Activated B cell treated with CpG ODN at 0.5 μM for 24 hours (primary cell): ENCODE measurements around the gene AMIGO2. TPM values are rescaled to one million over a fixed set of nuclear protein-coding genes. Genes with fewer than 3 reads are reported as not detected.

Experiments used
- ATAC-seq: fragments of 200-7000 bp; cut with Tn5 transposase; one replicate; pipeline ENCODE4 v1.10.0; 2021; ENCODE audit warnings: low read depth, mild to moderate bottlenecking, moderate library complexity
- CTCF ChIA-PET: fragments of 350-600 bp; sonication (Branson Sonifier 250); formaldehyde crosslinking; loops from one replicate; lab custom pipeline; 2021; ENCODE audit warnings: antibody characterized with exemption; lab: Charles Lee
- POLR2A ChIA-PET: fragments of 350-600 bp; sonication (Branson Sonifier 250); formaldehyde crosslinking; loops from one replicate; lab custom pipeline; 2021; ENCODE audit warnings: antibody characterized with exemption; lab: Charles Lee
- DNase-seq: peaks from one replicate; pipeline ENCODE4 v3.0.0; 2022
- H3K27ac Mint-ChIP-seq: one replicate; pipeline ENCODE4 v1.8.0; 2020; ENCODE audit warnings: mixed read lengths
- H3K27me3 Mint-ChIP-seq: one replicate; pipeline ENCODE4 v1.8.0; 2021; ENCODE audit warnings: mixed read lengths
- H3K36me3 Mint-ChIP-seq: one replicate; pipeline ENCODE4 v1.8.0; 2021; ENCODE audit warnings: low read depth, mixed read lengths
- H3K4me1 Mint-ChIP-seq: one replicate; pipeline ENCODE4 v1.8.0; 2021; ENCODE audit warnings: mixed read lengths
- H3K4me3 Mint-ChIP-seq: one replicate; pipeline ENCODE4 v1.8.0; 2020; ENCODE audit warnings: mild to moderate bottlenecking, mixed read lengths
- H3K9me3 Mint-ChIP-seq: one replicate; pipeline ENCODE4 v1.8.0; 2020; ENCODE audit warnings: mixed read lengths
- intact Hi-C: fragments of 100-400 bp; cut with micrococcal nuclease; formaldehyde crosslinking; loops from one replicate; pipeline ENCODE4 v1.15.1; 2024
- total RNA-seq: library from RNA; stranded (reverse); gene quantifications from 2 replicates; pipeline ENCODE4 v1.2.3, GENCODE V29; 2022
- TF ChIP-seq, protein P1 (sequence below): fragments of 200-600 bp; IDR thresholded peaks from one replicate; pipeline ENCODE4 v1.8.0; 2022; ENCODE audit warnings: antibody characterized with exemption, mild to moderate bottlenecking

The AMIGO2 gene
- total RNA-seq, 1 donor from 2014 or later, result 14.1 TPM

DNA sequence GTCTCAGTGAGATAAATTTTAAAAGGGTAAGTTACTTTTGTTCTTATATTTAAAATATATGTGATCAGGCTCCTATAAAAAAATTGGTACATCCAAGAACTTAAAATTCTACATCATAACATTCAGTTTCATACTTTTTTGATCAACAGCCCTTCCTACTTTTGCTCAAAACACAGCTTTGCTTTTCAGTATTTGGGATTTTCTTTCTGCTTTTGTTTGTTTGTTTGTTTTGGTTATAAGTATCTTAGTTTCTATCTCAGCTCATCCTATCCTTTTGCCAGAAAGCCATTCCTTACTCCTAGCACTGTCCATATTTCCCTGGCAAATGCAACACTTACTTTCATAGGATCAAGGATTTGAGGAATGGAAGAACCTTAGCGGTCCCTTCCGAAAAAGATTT, 5.0 kb downstream of the AMIGO2 start:
- DNase-seq (no peak), ATAC-seq (no peak)
- Mint-ChIP-seq H3K36me3 (peaks cover 11% of the 10 kb centered on the region), H3K4me3 (no peak overlapping the region), H3K9me3 (no peaks in the 10 kb centered on the region), H3K27me3 (no peaks in the 10 kb centered on the region), H3K27ac (no peak overlapping the region), H3K4me1 (peaks cover 29% of the 10 kb centered on the region)
- CTCF ChIA-PET, result interaction anchor here (2.4 kb wide), 1 partner anchor 43 kb away, joined by 7 read pairs; no protein-coding TSS in a partner anchor
- intact Hi-C loops, result loop anchor here (5.0 to 10.0 kb wide), 2 partner anchors 633 to 890 kb away; partner anchors contain the start of genes RPAP3 and TMEM106C
- POLR2A ChIA-PET, result no interaction called here
- TF ChIP-seq, protein P1, sequence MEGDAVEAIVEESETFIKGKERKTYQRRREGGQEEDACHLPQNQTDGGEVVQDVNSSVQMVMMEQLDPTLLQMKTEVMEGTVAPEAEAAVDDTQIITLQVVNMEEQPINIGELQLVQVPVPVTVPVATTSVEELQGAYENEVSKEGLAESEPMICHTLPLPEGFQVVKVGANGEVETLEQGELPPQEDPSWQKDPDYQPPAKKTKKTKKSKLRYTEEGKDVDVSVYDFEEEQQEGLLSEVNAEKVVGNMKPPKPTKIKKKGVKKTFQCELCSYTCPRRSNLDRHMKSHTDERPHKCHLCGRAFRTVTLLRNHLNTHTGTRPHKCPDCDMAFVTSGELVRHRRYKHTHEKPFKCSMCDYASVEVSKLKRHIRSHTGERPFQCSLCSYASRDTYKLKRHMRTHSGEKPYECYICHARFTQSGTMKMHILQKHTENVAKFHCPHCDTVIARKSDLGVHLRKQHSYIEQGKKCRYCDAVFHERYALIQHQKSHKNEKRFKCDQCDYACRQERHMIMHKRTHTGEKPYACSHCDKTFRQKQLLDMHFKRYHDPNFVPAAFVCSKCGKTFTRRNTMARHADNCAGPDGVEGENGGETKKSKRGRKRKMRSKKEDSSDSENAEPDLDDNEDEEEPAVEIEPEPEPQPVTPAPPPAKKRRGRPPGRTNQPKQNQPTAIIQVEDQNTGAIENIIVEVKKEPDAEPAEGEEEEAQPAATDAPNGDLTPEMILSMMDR, result no peak

DNA sequence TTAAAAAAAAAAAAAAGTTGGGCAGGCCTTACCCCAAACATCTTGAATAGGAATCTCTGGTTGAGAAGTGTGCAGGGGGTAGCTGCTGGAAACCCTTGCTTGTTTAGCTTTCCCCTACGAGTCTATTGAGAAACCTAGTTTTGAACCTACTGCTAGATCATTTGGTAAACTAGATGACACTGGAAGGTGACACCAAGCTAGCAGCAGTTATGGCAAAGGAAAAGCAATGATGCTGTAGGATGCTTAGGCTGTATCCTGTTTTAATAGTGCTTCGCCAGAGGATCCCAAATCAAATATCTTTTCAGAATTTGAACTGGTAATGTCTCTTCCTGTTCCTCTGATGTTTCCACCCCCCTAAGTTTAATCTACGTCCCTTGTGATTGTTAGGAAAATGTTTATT, 5.8 kb downstream of the AMIGO2 start:
- ChIA-PET CTCF (interaction anchor here (2.4 kb wide), 1 partner anchor 42 kb away, joined by 7 read pairs; no protein-coding TSS in a partner anchor), POLR2A (no interaction called here)
- Mint-ChIP-seq H3K36me3 (peaks cover 6% of the 10 kb centered on the region), H3K4me1 (peaks cover 24% of the 10 kb centered on the region), H3K4me3 (no peak overlapping the region), H3K9me3 (no peaks in the 10 kb centered on the region), H3K27me3 (no peaks in the 10 kb centered on the region), H3K27ac (no peak overlapping the region)
- intact Hi-C loops, result loop anchor here (10.0 kb wide), 1 partner anchor 891 kb away; the partner anchor contains the start of gene TMEM106C
- ATAC-seq (no peak), DNase-seq (no peak)
- TF ChIP-seq, protein P1, result no peak

- ChIA-PET CTCF (interaction anchor here (0.5 to 4.0 kb wide), 10 partner anchors 10 to 615 kb away, joined by 3 to 23 read pairs (median 4); partner anchors contain the start of genes AMIGO2 and PCED1B), POLR2A (interaction anchor here (0.6 to 1.2 kb wide), 2 partner anchors 241 to 327 kb away, joined by 3 to 4 read pairs; no protein-coding TSS in a partner anchor)
- H3K27ac Mint-ChIP-seq, result no peak overlapping the region
- H3K4me1 Mint-ChIP-seq, result no peaks in the 10 kb centered on the region
- no peaks in the 10 kb centered on the region for H3K36me3 Mint-ChIP-seq
- H3K4me3 Mint-ChIP-seq, result no peak overlapping the region
- no peaks in the 10 kb centered on the region for H3K27me3 Mint-ChIP-seq
- no peaks in the 10 kb centered on the region for H3K9me3 Mint-ChIP-seq
- intact Hi-C loops, result loop anchor here (1.0 to 10.0 kb wide), 2 partner anchors 9 to 893 kb away; partner anchors contain the start of gene TMEM106C
- DNase-seq, result no peak
- TF ChIP-seq, protein P1, result no peak
- ATAC-seq, result no peak
Measured at GRCh38 chr12:47071241-47071852, 8.4 kb downstream of the AMIGO2 start.

DNA sequence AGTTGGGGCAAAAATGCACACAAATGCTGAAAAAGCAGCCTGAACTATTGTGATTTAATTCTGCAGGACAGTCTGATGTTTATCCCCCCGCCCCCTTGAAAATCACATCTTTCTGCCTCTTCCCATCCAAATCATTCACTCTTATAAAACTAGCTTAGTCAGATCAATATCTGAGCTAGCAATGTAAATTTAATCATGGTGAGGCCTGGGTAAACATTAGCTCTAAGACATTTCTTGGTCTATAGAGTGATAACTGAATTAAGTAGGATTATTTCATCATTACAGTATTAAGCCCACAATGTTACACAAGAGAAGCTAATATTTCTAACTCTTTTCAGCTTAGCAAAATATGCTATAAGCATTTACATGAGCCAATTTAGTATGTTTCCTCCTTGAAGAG, 9.4 kb downstream of the AMIGO2 start:
- Mint-ChIP-seq H3K9me3 (no peaks in the 10 kb centered on the region), H3K36me3 (no peaks in the 10 kb centered on the region), H3K4me1 (no peaks in the 10 kb centered on the region), H3K27ac (no peak overlapping the region), H3K4me3 (no peak overlapping the region), H3K27me3 (no peaks in the 10 kb centered on the region)
- intact Hi-C loops, result loop anchor here (10.0 kb wide), 1 partner anchor 894 kb away; the partner anchor contains the start of gene TMEM106C
- ChIA-PET POLR2A (interaction anchor here (0.6 to 1.2 kb wide), 5 partner anchors 9 to 1400 kb away, joined by 3 to 5 read pairs (median 3); partner anchors contain the start of genes AMIGO2 and PCED1B), CTCF (interaction anchor here (0.9 to 4.0 kb wide), 11 partner anchors 11 to 960 kb away, joined by 3 to 23 read pairs (median 5); partner anchors contain the start of genes AMIGO2 and PCED1B)
- no peak for DNase-seq
- TF ChIP-seq, protein P1, result no peak
- no peak for ATAC-seq

- no peaks in the 10 kb centered on the region for H3K27me3 Mint-ChIP-seq
- H3K4me3 Mint-ChIP-seq, result no peak overlapping the region
- no peaks in the 10 kb centered on the region for H3K4me1 Mint-ChIP-seq
- no peak for ATAC-seq
- POLR2A ChIA-PET, result no interaction called here
- H3K9me3 Mint-ChIP-seq, result no peaks in the 10 kb centered on the region
- H3K27ac Mint-ChIP-seq, result no peak overlapping the region
- no peaks in the 10 kb centered on the region for H3K36me3 Mint-ChIP-seq
- TF ChIP-seq, protein P1, result no peak
- intact Hi-C loops, result no loop called here
- CTCF ChIA-PET, result interaction anchor here (1.1 to 4.0 kb wide), 4 partner anchors 11 to 329 kb away, joined by 4 to 23 read pairs (median 12); partner anchors contain the start of genes AMIGO2 and PCED1B
- DNase-seq, result no peak
Measured at GRCh38 chr12:47068539-47068938, 11.2 kb downstream of the AMIGO2 start.
